Measurements from ENCODE around the gene FGD2.

Gene FGD2

GRCh38 chr6:37062424-37062823, 57.0 kb downstream of the FGD2 start:
- DNase-seq: no peak

GRCh38 chr6:37068356-37069270, 63.2 kb downstream of the FGD2 start:
- no peak for DNase-seq

GRCh38 chr6:37069639-37070038, 64.2 kb downstream of the FGD2 start:
- DNase-seq: no peak

GRCh38 chr6:37072526-37072925, 67.1 kb downstream of the FGD2 start:
- DNase-seq: no peak

- no peak for DNase-seq
Observed at GRCh38 chr6:37074053-37074827, 68.8 kb downstream of the FGD2 start.

GRCh38 chr6:37077191-37077904, 71.9 kb downstream of the FGD2 start:
- DNase-seq: no peak

GRCh38 chr6:37077905-37078296, 72.4 kb downstream of the FGD2 start:
- DNase-seq: no peak

All from NCI-H226 (cell line).